HUES6 (cell line): ENCODE measurements around the gene ZNF566.
"Not testable (repeated sequence)": the region's sequence is repeated elsewhere in the genome, so short reads cannot be mapped to it uniquely, and the experiment has no call there.

Experiments
- H3K27ac ChIP-seq: 2 replicates; pipeline ENCODE4 v1.7.0; 2013; ENCODE audit warnings: low read depth, mild to moderate bottlenecking, low read length, inconsistent platforms
- H3K27me3 ChIP-seq: 2 replicates; pipeline ENCODE4 v1.6.1; 2013; ENCODE audit warnings: low read length; ENCODE audit not compliant: control insufficient read depth, insufficient read depth
- H3K36me3 ChIP-seq: 2 replicates; pipeline ENCODE4 v1.6.1; 2013; ENCODE audit warnings: low read length; ENCODE audit not compliant: control insufficient read depth, insufficient read depth
- H3K4me1 ChIP-seq: 2 replicates; pipeline ENCODE4 v1.6.1; 2013; ENCODE audit warnings: low read length; ENCODE audit not compliant: control insufficient read depth, insufficient read depth
- H3K4me3 ChIP-seq: 2 replicates; pipeline ENCODE4 v1.5.1; 2013; ENCODE audit warnings: low read depth, low read length
- H3K9ac ChIP-seq: one replicate; pipeline ENCODE4 v1.6.1; 2013; ENCODE audit warnings: mild to moderate bottlenecking, low read length
- H3K9me3 ChIP-seq: 2 replicates; pipeline ENCODE4 v1.6.1; 2013; ENCODE audit warnings: low read depth, low read length; ENCODE audit not compliant: control insufficient read depth, insufficient read depth

The ZNF566 gene

GRCh38 chr19:36497001-36497400 lies 7.6 kb upstream of the ZNF566 start:
- Histone ChIP-seq H3K9me3 (peaks cover 53% of the 10 kb centered on the region), H3K4me3 (no peak overlapping the region), H3K4me1 (no peaks in the 10 kb centered on the region), H3K36me3 (no peaks in the 10 kb centered on the region), H3K27me3 (no peaks in the 10 kb centered on the region), H3K9ac (no peak overlapping the region), H3K27ac (no peak overlapping the region)

GRCh38 chr19:36492689-36493453 lies 3.5 kb upstream of the ZNF566 start:
- H3K36me3 ChIP-seq, H3K4me1 ChIP-seq, H3K9ac ChIP-seq, H3K27ac ChIP-seq, H3K27me3 ChIP-seq, H3K4me3 ChIP-seq: not testable (repeated sequence)
- H3K9me3 ChIP-seq: peaks cover 26% of the 10 kb centered on the region

GRCh38 chr19:36490846-36491245 lies 1.5 kb upstream of the ZNF566 start:
- not testable (repeated sequence) for H3K9ac ChIP-seq, H3K27me3 ChIP-seq, H3K36me3 ChIP-seq, H3K4me3 ChIP-seq, H3K27ac ChIP-seq, H3K4me1 ChIP-seq
- peaks cover 15% of the 10 kb centered on the region for H3K9me3 ChIP-seq

- peak overlapping the region; percentile 98 for H3K27ac ChIP-seq
- 0 out of 2 replicates have a peak, but pooled peaks cover 3% of the 10 kb centered on the region for H3K36me3 ChIP-seq
- H3K9ac ChIP-seq: peak overlapping the region; percentile 99
- no peaks in the 10 kb centered on the region for H3K27me3 ChIP-seq
- H3K4me3 ChIP-seq: peak overlapping the region; percentile 98
- H3K9me3 ChIP-seq: peaks cover 11% of the 10 kb centered on the region
- H3K4me1 ChIP-seq: no peaks in the 10 kb centered on the region
These were observed 607 bp upstream of the ZNF566 start for GRCh38 chr19:36489920-36490415.

- H3K27ac ChIP-seq: peak overlapping the region; percentile 98; the same call in 1 of the 2 replicates
- no peaks in the 10 kb centered on the region for H3K4me1 ChIP-seq
- H3K36me3 ChIP-seq: 0 out of 2 replicates have a peak, but pooled peaks cover 3% of the 10 kb centered on the region
- peaks cover 11% of the 10 kb centered on the region for H3K9me3 ChIP-seq
- peak overlapping the region; percentile 99 for H3K9ac ChIP-seq
- peak overlapping the region; percentile 98 for H3K4me3 ChIP-seq
- H3K27me3 ChIP-seq: no peaks in the 10 kb centered on the region
These were observed 579 bp downstream of the ZNF566 start for GRCh38 chr19:36488846-36489117.

GRCh38 chr19:36488118-36488845 lies 1.1 kb downstream of the ZNF566 start:
- Histone ChIP-seq H3K9me3 (peaks cover 11% of the 10 kb centered on the region), H3K27ac (0 out of 2 replicates have a peak overlapping the region, but pooled peaks have one; percentile 98), H3K27me3 (no peaks in the 10 kb centered on the region), H3K36me3 (0 out of 2 replicates have a peak, but pooled peaks cover 3% of the 10 kb centered on the region), H3K4me1 (no peaks in the 10 kb centered on the region), H3K9ac (peak overlapping the region; percentile 99), H3K4me3 (peak overlapping the region; percentile 98)

GRCh38 chr19:36483653-36484052 lies 5.7 kb downstream of the ZNF566 start:
- Histone ChIP-seq H3K4me3 (no peak overlapping the region), H3K27ac (no peak overlapping the region), H3K9ac (no peak overlapping the region), H3K4me1 (no peaks in the 10 kb centered on the region), H3K9me3 (peaks cover 7% of the 10 kb centered on the region; the same call in 1 of the 2 replicates), H3K36me3 (0 out of 2 replicates have a peak, but pooled peaks cover 3% of the 10 kb centered on the region), H3K27me3 (no peaks in the 10 kb centered on the region)

- Histone ChIP-seq H3K9ac (no peak overlapping the region), H3K36me3 (0 out of 2 replicates have a peak, but pooled peaks cover 3% of the 10 kb centered on the region), H3K9me3 (peaks cover 7% of the 10 kb centered on the region; the same call in 1 of the 2 replicates), H3K4me3 (no peak overlapping the region), H3K27me3 (no peaks in the 10 kb centered on the region), H3K27ac (no peak overlapping the region), H3K4me1 (no peaks in the 10 kb centered on the region)
These were observed 6.5 kb downstream of the ZNF566 start for GRCh38 chr19:36482876-36483275.

- peaks cover 9% of the 10 kb centered on the region; the same call in 1 of the 2 replicates for H3K9me3 ChIP-seq
- peaks cover 8% of the 10 kb centered on the region; the same call in 1 of the 2 replicates for H3K36me3 ChIP-seq
- no peak overlapping the region for H3K4me3 ChIP-seq
- no peaks in the 10 kb centered on the region for H3K4me1 ChIP-seq
- H3K27me3 ChIP-seq: no peaks in the 10 kb centered on the region
- H3K27ac ChIP-seq: no peak overlapping the region
- H3K9ac ChIP-seq: no peak overlapping the region
These were observed 29.3 kb downstream of the ZNF566 start for GRCh38 chr19:36460046-36460445.

- Histone ChIP-seq H3K36me3 (peaks cover 20% of the 10 kb centered on the region), H3K27me3 (no peaks in the 10 kb centered on the region), H3K4me1 (no peaks in the 10 kb centered on the region), H3K9me3 (peaks cover 27% of the 10 kb centered on the region; the same call in 1 of the 2 replicates), H3K4me3 (no peak overlapping the region), H3K9ac (no peak overlapping the region), H3K27ac (no peak overlapping the region)
These were observed 32.5 kb downstream of the ZNF566 start for GRCh38 chr19:36456831-36457230.
